Natural killer cell (primary cell): ENCODE data around the gene BRD8. TPM values are rescaled to one million over a fixed set of nuclear protein-coding genes. Genes with fewer than 3 reads are reported as not detected.

Source experiments
- ATAC-seq, 3 donors: fragments of 150-1000 bp in 2 of 3; fragments of 200-7000 bp in 1 of 3; cut with Tn5 transposase; 1 replicate in 1 of 3; 2 replicates in 2 of 3; pipeline ENCODE4 v1.10.0; 2021; ENCODE audit warnings: mild to moderate bottlenecking in 2 of 3, moderate library complexity in 2 of 3
- DNase-seq, 2 donors: peaks; one replicate each; pipeline versions ENCODE4 v3.0.0 to v3.0.0-alpha.2; 2013 to 2021; ENCODE audit warnings: mixed read lengths in 1 of 2
- H3K27ac ChIP-seq: one replicate; pipeline ENCODE4 v1.5.1; 2013; ENCODE audit warnings: mild to moderate bottlenecking, low read length
- H3K27me3 ChIP-seq: one replicate; pipeline ENCODE4 v1.6.1; 2013; ENCODE audit warnings: low read length; ENCODE audit not compliant: control insufficient read depth, insufficient read depth
- H3K36me3 ChIP-seq: one replicate; pipeline ENCODE4 v1.6.1; 2013; ENCODE audit warnings: low read length; ENCODE audit not compliant: control insufficient read depth, insufficient read depth
- H3K4me1 ChIP-seq: one replicate; pipeline ENCODE4 v1.6.1; 2013; ENCODE audit warnings: low read length; ENCODE audit not compliant: control insufficient read depth, insufficient read depth
- H3K4me3 ChIP-seq: one replicate; pipeline ENCODE4 v1.5.1; 2013; ENCODE audit warnings: low read length
- H3K9me3 ChIP-seq: one replicate; pipeline ENCODE4 v1.6.1; 2013; ENCODE audit warnings: low read length; ENCODE audit not compliant: control insufficient read depth, insufficient read depth
- H3K27ac Mint-ChIP-seq, 2 donors: one replicate each; pipeline ENCODE4 v1.8.0; 2022; ENCODE audit warnings: mild to moderate bottlenecking in 2 of 2, mixed read lengths in 2 of 2, moderate library complexity in 1 of 2
- H3K27me3 Mint-ChIP-seq, 2 donors: one replicate each; pipeline ENCODE4 v1.8.0; 2022; ENCODE audit warnings: low read depth in 2 of 2, mixed read lengths in 2 of 2
- H3K36me3 Mint-ChIP-seq: one replicate; pipeline ENCODE4 v1.8.0; 2022; ENCODE audit warnings: mixed read lengths
- H3K4me1 Mint-ChIP-seq, 2 donors: one replicate each; pipeline ENCODE4 v1.8.0; 2022; ENCODE audit warnings: mixed read lengths in 2 of 2
- H3K4me3 Mint-ChIP-seq: one replicate; pipeline ENCODE4 v1.8.0; 2022; ENCODE audit warnings: mild to moderate bottlenecking, moderate library complexity, mixed read lengths
- H3K9me3 Mint-ChIP-seq, 2 donors: one replicate each; pipeline ENCODE4 v1.8.0; 2022; ENCODE audit warnings: mixed read lengths in 2 of 2
- WGBS: methylation state at CpG from one replicate; pipeline ENCODE4 v1.1.7; 2013; ENCODE audit warnings: missing lambda C conversion rate; ENCODE audit not compliant: insufficient coverage; 5-methylcytosine and 5-hydroxymethylcytosine counted together
- intact Hi-C: fragments of 100-400 bp; cut with micrococcal nuclease; formaldehyde crosslinking; loops from one replicate; pipeline ENCODE4 v1.14.2; 2022
- total RNA-seq, 4 donors: library from RNA; stranded (reverse); fragments of 120-200 nt in 1 of 4; gene quantifications; one replicate each; pipeline versions ENCODE4 v1.2.3 to v1.2.4, GENCODE V29; 2013 to 2022
- TF ChIP-seq, protein P1 (sequence below): fragments of 200-600 bp; IDR thresholded peaks from one replicate; pipeline ENCODE4 v1.8.0; 2022; ENCODE audit warnings: antibody characterized with exemption

The BRD8 gene
- total RNA-seq, 3 donors from 2014 or later (not counting 1 experiment from before 2014, with no cell fraction given), result 26.1 to 36.5 (median 34.1) TPM

DNA sequence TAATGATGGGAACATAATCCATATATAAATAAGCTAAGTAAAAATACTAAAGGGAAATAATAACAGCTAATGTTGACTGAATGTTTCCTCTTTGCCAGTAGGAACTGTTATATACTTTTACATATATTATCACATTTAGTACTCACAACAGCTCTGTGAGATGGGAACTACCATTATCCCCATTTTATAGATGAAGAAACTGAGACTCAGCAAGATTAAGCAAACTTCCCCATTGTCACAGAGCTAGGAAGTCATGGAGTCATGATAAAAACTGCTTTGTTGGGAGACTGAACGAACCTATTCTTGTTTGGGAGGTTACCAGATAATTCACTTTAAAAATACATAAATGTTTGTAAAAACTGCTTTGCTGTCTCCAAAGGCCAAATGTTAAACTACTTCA lies 71.2 kb downstream of the BRD8 start:
- TF ChIP-seq, protein P1, sequence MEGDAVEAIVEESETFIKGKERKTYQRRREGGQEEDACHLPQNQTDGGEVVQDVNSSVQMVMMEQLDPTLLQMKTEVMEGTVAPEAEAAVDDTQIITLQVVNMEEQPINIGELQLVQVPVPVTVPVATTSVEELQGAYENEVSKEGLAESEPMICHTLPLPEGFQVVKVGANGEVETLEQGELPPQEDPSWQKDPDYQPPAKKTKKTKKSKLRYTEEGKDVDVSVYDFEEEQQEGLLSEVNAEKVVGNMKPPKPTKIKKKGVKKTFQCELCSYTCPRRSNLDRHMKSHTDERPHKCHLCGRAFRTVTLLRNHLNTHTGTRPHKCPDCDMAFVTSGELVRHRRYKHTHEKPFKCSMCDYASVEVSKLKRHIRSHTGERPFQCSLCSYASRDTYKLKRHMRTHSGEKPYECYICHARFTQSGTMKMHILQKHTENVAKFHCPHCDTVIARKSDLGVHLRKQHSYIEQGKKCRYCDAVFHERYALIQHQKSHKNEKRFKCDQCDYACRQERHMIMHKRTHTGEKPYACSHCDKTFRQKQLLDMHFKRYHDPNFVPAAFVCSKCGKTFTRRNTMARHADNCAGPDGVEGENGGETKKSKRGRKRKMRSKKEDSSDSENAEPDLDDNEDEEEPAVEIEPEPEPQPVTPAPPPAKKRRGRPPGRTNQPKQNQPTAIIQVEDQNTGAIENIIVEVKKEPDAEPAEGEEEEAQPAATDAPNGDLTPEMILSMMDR, result no peak
- H3K4me3 ChIP-seq, result no peak overlapping the region
- no peaks in the 10 kb centered on the region for H3K27me3 ChIP-seq
- H3K4me1 Mint-ChIP-seq, result no peaks in the 10 kb centered on the region
- no peak overlapping the region for H3K27ac ChIP-seq
- no peaks in the 10 kb centered on the region for H3K36me3 ChIP-seq
- no peaks in the 10 kb centered on the region for H3K9me3 ChIP-seq
- DNase-seq (no peak), ATAC-seq (no peak)
- intact Hi-C loops, result no loop called here
- H3K4me3 Mint-ChIP-seq, result no peak overlapping the region
- H3K27ac Mint-ChIP-seq, result no peak overlapping the region
- no peaks in the 10 kb centered on the region for H3K4me1 ChIP-seq
- peaks cover 6 to 20% of the 10 kb centered on the region in 2 donors for H3K27me3 Mint-ChIP-seq
- no CpG with 5 or more reads among the region's 1 CpG for WGBS
- no peaks in the 10 kb centered on the region for H3K36me3 Mint-ChIP-seq
- H3K9me3 Mint-ChIP-seq, result no peaks in the 10 kb centered on the region

DNA sequence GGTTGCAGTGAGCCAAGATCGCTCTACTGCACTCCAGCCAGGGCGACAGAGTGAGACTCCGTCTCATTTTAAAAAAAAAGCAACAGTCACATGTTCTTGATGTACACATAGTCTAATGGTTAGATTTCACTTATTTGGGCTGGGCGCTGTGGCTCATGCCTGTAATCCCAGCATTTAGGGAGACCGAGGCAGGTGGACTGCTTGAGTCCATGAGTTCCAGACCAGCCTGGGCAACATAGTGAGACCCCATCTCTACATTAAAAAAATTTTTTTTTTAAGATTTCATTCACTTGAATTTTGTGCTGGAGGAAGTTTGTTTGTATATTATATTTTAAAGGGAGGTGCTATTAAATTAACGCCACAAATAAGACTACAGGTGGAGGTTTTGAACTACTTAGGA lies 72.7 kb downstream of the BRD8 start:
- peaks cover 7 to 14% of the 10 kb centered on the region in 2 donors for H3K27me3 Mint-ChIP-seq
- WGBS, result 93% methylated on average over 6 of the region's 6 CpGs
- DNase-seq (no peak), ATAC-seq (no peak)
- H3K4me3 ChIP-seq, result no peak overlapping the region
- H3K36me3 ChIP-seq, result no peaks in the 10 kb centered on the region
- no peaks in the 10 kb centered on the region for H3K9me3 ChIP-seq
- H3K27ac Mint-ChIP-seq, result no peak overlapping the region
- H3K9me3 Mint-ChIP-seq, result no peaks in the 10 kb centered on the region
- no peaks in the 10 kb centered on the region for H3K27me3 ChIP-seq
- no peak overlapping the region for H3K27ac ChIP-seq
- no peak overlapping the region for H3K4me3 Mint-ChIP-seq
- H3K4me1 Mint-ChIP-seq, result no peaks in the 10 kb centered on the region
- no peaks in the 10 kb centered on the region for H3K4me1 ChIP-seq
- intact Hi-C loops, result no loop called here
- TF ChIP-seq, protein P1, result no peak
- H3K36me3 Mint-ChIP-seq, result no peaks in the 10 kb centered on the region

DNA sequence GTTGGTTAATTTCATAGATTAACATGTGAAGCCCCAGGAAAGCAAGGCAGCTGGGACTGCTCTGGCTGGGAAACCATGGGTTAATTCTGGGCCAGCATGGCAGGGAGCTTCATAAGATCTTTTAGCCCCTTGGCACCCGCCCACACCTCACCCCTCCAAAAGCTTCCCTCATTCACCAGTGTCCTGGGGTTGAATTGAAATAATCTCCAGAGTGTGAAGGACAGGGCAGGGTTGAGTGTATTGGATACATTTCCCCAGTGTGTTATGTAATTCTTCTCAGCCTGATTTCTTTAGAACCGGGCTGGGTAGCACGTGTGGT lies 75.2 kb downstream of the BRD8 start:
- H3K27me3 ChIP-seq, result no peaks in the 10 kb centered on the region
- no peaks in the 10 kb centered on the region for H3K36me3 ChIP-seq
- H3K4me1 Mint-ChIP-seq, result no peaks in the 10 kb centered on the region
- intact Hi-C loops, result no loop called here
- H3K36me3 Mint-ChIP-seq, result no peaks in the 10 kb centered on the region
- TF ChIP-seq, protein P1, result no peak
- no peak overlapping the region for H3K27ac ChIP-seq
- H3K9me3 ChIP-seq, result no peaks in the 10 kb centered on the region
- H3K4me3 ChIP-seq, result no peak overlapping the region
- H3K4me1 ChIP-seq, result no peaks in the 10 kb centered on the region
- H3K27ac Mint-ChIP-seq, result no peak overlapping the region
- ATAC-seq (no peak), DNase-seq (no peak)
- H3K9me3 Mint-ChIP-seq, result no peaks in the 10 kb centered on the region
- WGBS, result 40% methylated on average over 1 of the region's 3 CpGs
- H3K27me3 Mint-ChIP-seq, result peaks cover 11 to 18% of the 10 kb centered on the region in 2 donors
- no peak overlapping the region for H3K4me3 Mint-ChIP-seq

DNA sequence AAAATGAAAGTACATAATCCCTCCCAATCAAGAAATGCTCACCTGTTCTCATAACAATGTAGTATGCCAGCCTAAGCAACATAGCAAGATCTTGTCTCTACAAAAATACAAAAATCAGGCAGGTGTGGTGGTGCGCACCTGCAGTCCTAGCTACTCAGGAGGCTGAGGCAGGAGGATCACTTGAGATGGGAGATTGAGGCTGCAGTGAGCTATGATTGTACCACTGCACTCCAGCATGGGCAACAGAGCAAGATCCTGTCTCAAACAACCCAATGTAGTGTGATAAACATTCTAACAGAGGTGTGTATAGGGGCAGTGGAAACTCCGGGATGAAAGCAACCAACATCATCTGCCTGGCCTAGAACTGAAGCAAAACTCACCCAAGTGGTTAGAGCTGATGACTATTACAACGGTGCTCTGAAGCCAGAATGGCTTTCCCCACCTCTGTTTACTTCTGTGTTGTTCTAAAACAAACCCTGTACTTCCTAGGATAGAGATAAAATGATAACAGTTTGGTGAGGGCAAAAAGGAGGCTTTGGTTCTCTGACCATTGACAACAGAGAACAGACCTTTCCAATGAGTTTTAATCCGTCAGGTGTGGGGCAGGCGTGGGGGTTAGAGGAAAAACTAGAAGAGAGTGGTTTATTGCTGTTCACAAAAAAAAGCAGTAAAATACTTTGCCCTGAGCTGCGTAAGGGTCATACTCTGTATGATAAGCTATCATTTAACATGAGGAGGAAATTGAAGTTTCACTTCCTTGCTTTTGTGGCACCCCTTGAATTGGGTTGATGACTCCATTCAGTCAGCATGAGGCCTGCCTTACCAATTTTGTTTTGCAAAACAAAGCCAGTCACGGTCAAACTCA lies 75.7 kb downstream of the BRD8 start:
- no peak overlapping the region for H3K4me3 ChIP-seq
- no peak overlapping the region for H3K27ac ChIP-seq
- no peak for DNase-seq
- ATAC-seq, result no peak
- Mint-ChIP-seq H3K27ac (no peak overlapping the region), H3K4me3 (no peak overlapping the region), H3K27me3 (peaks cover 11 to 18% of the 10 kb centered on the region in 2 donors), H3K9me3 (no peaks in the 10 kb centered on the region), H3K36me3 (no peaks in the 10 kb centered on the region), H3K4me1 (no peaks in the 10 kb centered on the region)
- H3K9me3 ChIP-seq, result no peaks in the 10 kb centered on the region
- intact Hi-C loops, result no loop called here
- TF ChIP-seq, protein P1, result no peak
- no peaks in the 10 kb centered on the region for H3K4me1 ChIP-seq
- H3K36me3 ChIP-seq, result no peaks in the 10 kb centered on the region
- 67% methylated on average over 7 of the region's 7 CpGs for WGBS
- H3K27me3 ChIP-seq, result no peaks in the 10 kb centered on the region
